Brain microvascular endothelial cell (primary cell): ENCODE measurements around the gene FERMT1.
A peak's percentile ranks its signal among the peaks of the same experiment; 100 is the strongest.

Source experiments
- DNase-seq: peaks from one replicate; pipeline ENCODE4 v3.0.0-alpha.2; 2020
- H3K27ac ChIP-seq: fragments of 250-450 bp; sonication (Bioruptor Pico); 2 replicates; pipeline ENCODE4 v1.5.1; 2020; ENCODE audit warnings: mild to moderate bottlenecking, moderate library complexity
- H3K27me3 ChIP-seq: fragments of 250-450 bp; sonication (Bioruptor Pico); replicated peaks from 2 replicates; pipeline ENCODE4 v1.5.1; 2020; ENCODE audit warnings: mild to moderate bottlenecking
- H3K36me3 ChIP-seq: fragments of 250-450 bp; sonication (Bioruptor Pico); replicated peaks from 2 replicates; pipeline ENCODE4 v1.5.1; 2020; ENCODE audit warnings: mild to moderate bottlenecking
- H3K4me3 ChIP-seq: 2 replicates; pipeline ENCODE4 v1.5.1; 2011; ENCODE audit warnings: low read depth, mild to moderate bottlenecking, control low read depth, low read length, moderate library complexity
- in situ Hi-C: cut with HindIII; loops from 2 replicates; pipeline ENCODE4 v1.10.0; 2017; ENCODE audit warnings: low sequenced_read_pairs, low pct_ligation_motif_present
- TF ChIP-seq, protein P1 (sequence below): IDR thresholded peaks from 2 replicates; pipeline ENCODE4 v1.5.1; 2011; ENCODE audit warnings: low read depth, mild to moderate bottlenecking, moderate library complexity, low read length, control low read depth, inconsistent platforms; ENCODE audit errors: missing control alignments

Gene FERMT1

DNA sequence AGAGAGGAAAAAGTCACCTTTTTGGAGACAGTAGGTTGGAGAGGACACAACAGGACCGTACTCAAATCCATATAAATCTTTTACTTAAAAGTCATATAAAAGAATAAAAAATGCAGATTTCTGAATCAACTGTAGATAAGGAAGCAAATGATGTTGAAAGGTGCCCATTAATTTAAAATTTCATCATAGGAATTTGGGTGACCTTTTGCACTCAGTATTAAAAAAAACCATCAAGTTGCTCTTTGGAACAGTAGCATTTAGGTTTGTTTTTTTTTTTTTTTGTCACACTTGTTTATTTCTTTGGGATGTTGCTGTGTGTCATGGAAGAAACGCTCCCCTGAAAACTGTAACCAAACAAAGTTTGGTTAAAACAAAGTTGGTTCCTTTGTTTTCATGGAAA is 48.0 kb downstream of the FERMT1 start:
- Histone ChIP-seq H3K36me3 (no peaks in the 10 kb centered on the region), H3K27me3 (no peaks in the 10 kb centered on the region), H3K4me3 (no peak overlapping the region), H3K27ac (no peak overlapping the region)
- DNase-seq = no peak
- in situ Hi-C loops = no loop called here
- TF ChIP-seq, protein P1, sequence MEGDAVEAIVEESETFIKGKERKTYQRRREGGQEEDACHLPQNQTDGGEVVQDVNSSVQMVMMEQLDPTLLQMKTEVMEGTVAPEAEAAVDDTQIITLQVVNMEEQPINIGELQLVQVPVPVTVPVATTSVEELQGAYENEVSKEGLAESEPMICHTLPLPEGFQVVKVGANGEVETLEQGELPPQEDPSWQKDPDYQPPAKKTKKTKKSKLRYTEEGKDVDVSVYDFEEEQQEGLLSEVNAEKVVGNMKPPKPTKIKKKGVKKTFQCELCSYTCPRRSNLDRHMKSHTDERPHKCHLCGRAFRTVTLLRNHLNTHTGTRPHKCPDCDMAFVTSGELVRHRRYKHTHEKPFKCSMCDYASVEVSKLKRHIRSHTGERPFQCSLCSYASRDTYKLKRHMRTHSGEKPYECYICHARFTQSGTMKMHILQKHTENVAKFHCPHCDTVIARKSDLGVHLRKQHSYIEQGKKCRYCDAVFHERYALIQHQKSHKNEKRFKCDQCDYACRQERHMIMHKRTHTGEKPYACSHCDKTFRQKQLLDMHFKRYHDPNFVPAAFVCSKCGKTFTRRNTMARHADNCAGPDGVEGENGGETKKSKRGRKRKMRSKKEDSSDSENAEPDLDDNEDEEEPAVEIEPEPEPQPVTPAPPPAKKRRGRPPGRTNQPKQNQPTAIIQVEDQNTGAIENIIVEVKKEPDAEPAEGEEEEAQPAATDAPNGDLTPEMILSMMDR = no peak

DNA sequence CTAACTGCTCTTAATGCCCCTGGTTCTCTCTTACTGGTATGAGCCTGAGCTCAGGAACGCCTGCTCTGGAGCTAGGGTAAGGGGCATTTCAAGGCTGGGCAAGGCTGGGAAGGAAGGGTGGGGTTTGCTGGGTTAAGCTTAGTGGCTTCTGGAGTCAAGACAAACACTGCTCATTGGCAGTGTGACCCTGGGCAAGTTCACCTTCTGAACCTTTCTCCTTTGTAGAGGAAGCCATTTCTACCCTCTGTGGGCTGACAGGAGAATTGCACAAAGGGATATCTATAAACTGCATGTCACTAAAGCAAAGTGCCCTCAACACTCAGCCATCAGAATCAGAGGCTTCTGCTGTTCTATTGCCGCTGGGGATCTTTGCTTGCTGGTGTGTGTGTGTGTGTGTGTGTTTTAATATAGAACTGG is 48.7 kb downstream of the FERMT1 start:
- H3K27me3 ChIP-seq = no peaks in the 10 kb centered on the region
- H3K4me3 ChIP-seq = no peak overlapping the region
- in situ Hi-C loops = no loop called here
- H3K27ac ChIP-seq = no peak overlapping the region
- TF ChIP-seq, protein P1 = peak; percentile 57
- H3K36me3 ChIP-seq = no peaks in the 10 kb centered on the region
- DNase-seq = no peak

DNA sequence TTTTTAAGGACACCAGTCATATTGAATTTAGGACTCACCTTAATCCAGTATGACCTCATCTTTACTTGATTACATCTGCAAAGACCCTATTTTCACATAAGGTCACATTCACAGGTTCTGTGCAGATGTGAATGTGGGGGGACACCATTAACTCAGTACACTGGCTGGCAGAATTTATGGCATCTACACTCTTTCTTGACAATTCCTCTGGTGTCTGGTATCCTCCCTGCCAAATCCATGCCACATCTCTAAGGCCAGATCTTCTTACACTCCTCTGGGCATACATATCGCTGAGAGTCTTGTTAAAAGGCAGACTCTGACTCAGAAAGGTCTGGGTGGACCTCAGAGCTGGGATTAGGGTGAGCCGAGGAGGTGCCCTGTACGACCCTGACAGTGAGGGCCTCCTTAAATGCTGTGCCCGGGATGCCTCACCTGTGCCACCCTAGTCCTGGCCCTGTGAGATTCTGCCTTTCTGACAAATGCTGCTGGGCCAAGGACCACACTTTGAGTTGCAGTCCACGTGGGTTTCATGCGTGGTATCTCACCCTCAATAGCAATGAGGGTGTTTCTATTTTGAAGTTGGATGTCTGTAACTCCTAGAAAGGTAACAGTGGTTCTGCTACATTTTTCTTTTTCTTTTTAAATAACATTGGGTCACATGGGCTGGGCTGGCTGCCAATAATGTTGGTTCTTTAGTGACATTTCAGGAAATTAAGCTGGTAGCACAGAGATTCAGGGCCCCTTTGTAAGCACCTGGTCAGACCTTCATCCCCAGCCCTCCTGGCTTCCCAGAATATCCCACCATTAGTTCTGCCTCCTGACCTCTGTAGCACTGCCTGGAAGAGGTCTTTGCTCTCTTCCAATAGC is 51.8 kb downstream of the FERMT1 start:
- no peaks in the 10 kb centered on the region for H3K27me3 ChIP-seq
- H3K4me3 ChIP-seq = no peak overlapping the region
- H3K27ac ChIP-seq = no peak overlapping the region
- TF ChIP-seq, protein P1 = no peak
- no peaks in the 10 kb centered on the region for H3K36me3 ChIP-seq
- in situ Hi-C loops = no loop called here
- DNase-seq = no peak

DNA sequence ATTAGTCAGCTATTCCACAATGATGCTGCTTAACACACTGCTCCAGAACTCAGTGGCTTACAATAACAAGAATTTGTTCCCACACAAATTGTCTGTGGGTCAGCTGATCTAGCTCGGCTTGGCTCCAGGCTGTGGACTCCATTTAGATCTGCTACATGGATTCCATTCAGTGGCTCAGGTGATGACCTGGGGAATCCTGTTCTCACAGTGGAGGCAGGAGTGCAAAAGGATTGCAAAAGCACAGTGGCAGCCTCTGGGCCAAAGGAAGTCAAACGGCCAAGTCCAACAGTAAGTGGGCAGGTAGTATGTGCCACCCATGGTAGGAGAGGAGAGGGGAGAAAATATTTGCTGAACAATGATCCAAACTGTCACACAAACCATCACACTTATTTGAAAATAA is 53.2 kb downstream of the FERMT1 start:
- no peak for DNase-seq
- TF ChIP-seq, protein P1 = no peak
- no peak overlapping the region for H3K27ac ChIP-seq
- H3K27me3 ChIP-seq = no peaks in the 10 kb centered on the region
- H3K36me3 ChIP-seq = no peaks in the 10 kb centered on the region
- in situ Hi-C loops = no loop called here
- H3K4me3 ChIP-seq = no peak overlapping the region

DNA sequence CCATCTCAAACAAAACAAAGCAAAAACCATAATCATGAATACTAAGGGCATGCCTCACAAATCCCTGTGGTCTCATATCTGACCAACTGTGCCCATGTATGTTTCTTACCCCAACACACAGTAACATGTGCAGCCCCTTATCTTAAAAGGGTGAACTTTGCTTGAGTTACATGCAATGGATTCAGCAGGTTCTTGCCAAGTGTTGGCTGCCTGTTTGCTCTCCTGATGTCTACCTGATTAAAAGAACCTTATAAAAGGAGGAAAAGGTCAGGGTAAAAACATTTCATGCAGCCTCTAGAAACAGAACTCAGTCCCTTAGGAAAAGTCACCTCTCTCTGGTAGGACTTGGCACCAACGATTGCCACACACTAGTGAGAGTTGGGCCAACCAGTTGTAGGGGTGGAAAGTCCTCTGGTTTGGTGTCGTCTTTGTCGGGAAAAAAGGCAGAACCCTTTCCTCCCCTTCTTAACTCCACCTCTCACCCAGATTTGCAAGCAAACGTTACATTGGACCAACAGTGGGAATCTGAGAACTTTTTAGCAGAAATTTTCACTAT is 55.0 kb downstream of the FERMT1 start:
- in situ Hi-C loops = no loop called here
- H3K27ac ChIP-seq = no peak overlapping the region

More for the DNA sequence above, 55.0 kb downstream of the FERMT1 start:
- DNase-seq = no peak
- no peak overlapping the region for H3K4me3 ChIP-seq
- no peaks in the 10 kb centered on the region for H3K36me3 ChIP-seq
- H3K27me3 ChIP-seq = no peaks in the 10 kb centered on the region
- TF ChIP-seq, protein P1 = no peak
